ENCODE data around the gene AGAP1. TPM values are rescaled to one million over a fixed set of nuclear protein-coding genes. Genes with fewer than 3 reads are reported as not detected.

The AGAP1 gene
- total RNA-seq, 1 experiment from 2014 or later: 25.8 TPM

DNA sequence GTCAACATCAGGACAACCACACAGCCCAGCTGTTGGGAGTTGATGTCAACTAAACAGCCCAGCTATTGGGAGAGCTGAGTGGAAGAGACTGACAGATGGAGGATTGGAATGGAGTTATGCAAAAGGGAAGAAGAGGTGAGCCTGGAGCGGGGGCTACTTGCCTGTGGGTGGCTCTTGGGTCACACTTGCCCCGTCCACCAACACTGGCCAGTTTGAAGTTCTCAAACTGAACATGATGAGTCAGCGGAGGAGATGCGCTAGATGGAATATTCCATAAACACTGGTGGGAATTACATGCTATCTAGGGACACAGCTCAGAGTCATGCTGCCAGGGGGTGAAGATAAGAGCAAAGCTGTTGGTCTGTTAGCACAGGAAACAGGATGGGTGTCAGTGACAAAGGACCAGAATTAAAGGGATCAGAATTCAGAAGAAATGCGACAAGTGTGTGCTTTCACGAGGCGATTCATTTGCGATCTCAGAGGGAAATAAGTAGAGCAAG is 33.2 kb upstream of the AGAP1 start:
- Histone ChIP-seq H4K91ac (ENCODE audit: insufficient read length, low read depth, low read length) (no peak overlapping the region), H3K14ac (ENCODE audit: insufficient read depth, low read length) (no peak overlapping the region), H2BK5ac (ENCODE audit: insufficient read length, low read length) (no peak overlapping the region), H3K79me2 (ENCODE audit: insufficient read depth, low read length) (no peaks in the 10 kb centered on the region), H3K27me3 (ENCODE audit: insufficient read depth, low read length) (no peaks in the 10 kb centered on the region), H3K79me1 (ENCODE audit: insufficient read depth, low read depth, low read length, poor library complexity, severe bottlenecking) (no peaks in the 10 kb centered on the region), H3K56ac (ENCODE audit: insufficient read length, low read depth, low read length) (no peak overlapping the region), H4K8ac (replicated peaks; ENCODE audit: insufficient read length, low read depth, low read length) (no peak overlapping the region), H3K27ac (ENCODE audit: insufficient read length, low read depth, low read length) (no peak overlapping the region), H3K23ac (ENCODE audit: insufficient read length, low read depth, low read length) (no peak overlapping the region), H2BK120ac (ENCODE audit: low read depth, low read length, poor library complexity, severe bottlenecking) (no peak overlapping the region), H2AK5ac (ENCODE audit: insufficient read length, low read length) (no peak overlapping the region), H2AFZ (ENCODE audit: low read length) (no peak overlapping the region), H2BK12ac (ENCODE audit: insufficient read length, low read depth, low read length) (no peak overlapping the region), H3K9me3 (ENCODE audit: control insufficient read depth, low read depth, low read length) (no peaks in the 10 kb centered on the region), H2BK20ac (ENCODE audit: low read depth, low read length, poor library complexity, severe bottlenecking) (no peak overlapping the region), H2BK15ac (ENCODE audit: low read depth, low read length) (no peak overlapping the region), H3K4me1 (ENCODE audit: insufficient read depth, low read length) (no peaks in the 10 kb centered on the region), H4K20me1 (ENCODE audit: control insufficient read depth, insufficient read depth, insufficient read length) (no peaks in the 10 kb centered on the region), H3K18ac (ENCODE audit: insufficient read length, low read depth, low read length) (no peak overlapping the region), H3K23me2 (ENCODE audit: insufficient read length, low read depth, low read length, poor library complexity, severe bottlenecking) (peaks cover 3% of the 10 kb centered on the region), H3T11ph (ENCODE audit: low read length) (no peak overlapping the region), H4K5ac (ENCODE audit: insufficient read length, low read depth, low read length) (no peak overlapping the region), H3K9ac (ENCODE audit: extremely low read depth, insufficient read length, low read length) (no peak overlapping the region), H3K4ac (ENCODE audit: low read depth, low read length) (no peak overlapping the region), H3K4me2 (ENCODE audit: insufficient read depth, insufficient read length, low read length) (no peak overlapping the region)
- TF ChIP-seq, protein P1, sequence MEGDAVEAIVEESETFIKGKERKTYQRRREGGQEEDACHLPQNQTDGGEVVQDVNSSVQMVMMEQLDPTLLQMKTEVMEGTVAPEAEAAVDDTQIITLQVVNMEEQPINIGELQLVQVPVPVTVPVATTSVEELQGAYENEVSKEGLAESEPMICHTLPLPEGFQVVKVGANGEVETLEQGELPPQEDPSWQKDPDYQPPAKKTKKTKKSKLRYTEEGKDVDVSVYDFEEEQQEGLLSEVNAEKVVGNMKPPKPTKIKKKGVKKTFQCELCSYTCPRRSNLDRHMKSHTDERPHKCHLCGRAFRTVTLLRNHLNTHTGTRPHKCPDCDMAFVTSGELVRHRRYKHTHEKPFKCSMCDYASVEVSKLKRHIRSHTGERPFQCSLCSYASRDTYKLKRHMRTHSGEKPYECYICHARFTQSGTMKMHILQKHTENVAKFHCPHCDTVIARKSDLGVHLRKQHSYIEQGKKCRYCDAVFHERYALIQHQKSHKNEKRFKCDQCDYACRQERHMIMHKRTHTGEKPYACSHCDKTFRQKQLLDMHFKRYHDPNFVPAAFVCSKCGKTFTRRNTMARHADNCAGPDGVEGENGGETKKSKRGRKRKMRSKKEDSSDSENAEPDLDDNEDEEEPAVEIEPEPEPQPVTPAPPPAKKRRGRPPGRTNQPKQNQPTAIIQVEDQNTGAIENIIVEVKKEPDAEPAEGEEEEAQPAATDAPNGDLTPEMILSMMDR (conservative IDR thresholded peaks at IDR 0.05): no peak
- H3K4me1 Mint-ChIP-seq: 0 out of 4 replicates have a peak, but pooled peaks cover 0 to 2% of the 10 kb centered on the region in 2 experiments
- WGBS (ENCODE audit: extremely low coverage, insufficient read length, low lambda C conversion rate): no CpG with 5 or more reads among the region's 8 CpGs
- H3K27ac Mint-ChIP-seq: no peak overlapping the region
- H3K4me3 Mint-ChIP-seq: no peak overlapping the region
- DNase-seq: no peak
- peaks cover 13% of the 10 kb centered on the region for H3K27me3 Mint-ChIP-seq (ENCODE audit: low read depth)
- H3K9me3 Mint-ChIP-seq: no peaks in the 10 kb centered on the region
- H3K36me3 Mint-ChIP-seq (ENCODE audit: insufficient read depth in 1 of 3, low read depth in 3 of 3): no peaks in the 10 kb centered on the region

Measured in H9 (cell line).